B cell (primary cell): ENCODE measurements around the gene NUP93.

Experiments used
- EZH2 ChIP-seq: IDR thresholded peaks from 2 replicates; pipeline ENCODE4 v1.6.1; 2012; ENCODE audit warnings: borderline replicate concordance, low read depth, mild to moderate bottlenecking, moderate library complexity, low read length; ENCODE audit not compliant: insufficient read depth, poor library complexity, severe bottlenecking
- TF ChIP-seq, protein P1 (sequence below): fragments of 200-600 bp; IDR thresholded peaks from one replicate; pipeline ENCODE4 v1.8.0; 2022; ENCODE audit warnings: antibody characterized with exemption, mild to moderate bottlenecking

DNA sequence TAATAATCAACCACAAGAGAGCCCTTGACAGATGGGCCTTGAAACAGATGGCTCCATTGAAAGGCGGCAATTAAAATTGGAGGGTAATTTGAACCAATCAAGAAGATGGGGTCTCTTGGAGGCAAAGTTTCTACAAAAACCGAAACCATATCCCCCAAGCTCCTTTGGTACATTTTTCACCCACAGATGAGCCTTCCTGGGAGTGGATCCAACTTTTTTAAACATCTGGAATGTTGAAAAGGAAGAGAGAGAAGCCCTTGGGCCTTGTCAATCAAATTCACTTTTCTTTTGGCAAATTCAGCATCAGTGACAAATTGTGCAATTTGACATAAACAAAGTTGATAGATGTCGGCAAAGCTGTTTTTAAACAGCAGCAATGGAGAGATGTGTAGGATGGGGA is 13.2 kb upstream of the NUP93 start:
- TF ChIP-seq, protein P1, sequence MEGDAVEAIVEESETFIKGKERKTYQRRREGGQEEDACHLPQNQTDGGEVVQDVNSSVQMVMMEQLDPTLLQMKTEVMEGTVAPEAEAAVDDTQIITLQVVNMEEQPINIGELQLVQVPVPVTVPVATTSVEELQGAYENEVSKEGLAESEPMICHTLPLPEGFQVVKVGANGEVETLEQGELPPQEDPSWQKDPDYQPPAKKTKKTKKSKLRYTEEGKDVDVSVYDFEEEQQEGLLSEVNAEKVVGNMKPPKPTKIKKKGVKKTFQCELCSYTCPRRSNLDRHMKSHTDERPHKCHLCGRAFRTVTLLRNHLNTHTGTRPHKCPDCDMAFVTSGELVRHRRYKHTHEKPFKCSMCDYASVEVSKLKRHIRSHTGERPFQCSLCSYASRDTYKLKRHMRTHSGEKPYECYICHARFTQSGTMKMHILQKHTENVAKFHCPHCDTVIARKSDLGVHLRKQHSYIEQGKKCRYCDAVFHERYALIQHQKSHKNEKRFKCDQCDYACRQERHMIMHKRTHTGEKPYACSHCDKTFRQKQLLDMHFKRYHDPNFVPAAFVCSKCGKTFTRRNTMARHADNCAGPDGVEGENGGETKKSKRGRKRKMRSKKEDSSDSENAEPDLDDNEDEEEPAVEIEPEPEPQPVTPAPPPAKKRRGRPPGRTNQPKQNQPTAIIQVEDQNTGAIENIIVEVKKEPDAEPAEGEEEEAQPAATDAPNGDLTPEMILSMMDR, result no peak
- no peak for TF ChIP-seq EZH2
